Endothelial cell of umbilical vein (primary cell): ENCODE results near the gene CNGA4. TPM values are rescaled to one million over a fixed set of nuclear protein-coding genes. Genes with fewer than 3 reads are reported as not detected.

Experiments used
- BruUV-seq: library from RNA; stranded (reverse); fragments of 400-500 nt; replicated peaks from 2 replicates; lab custom pipeline; 2021; lab: Mats Ljungman, UMichigan
- CTCF ChIA-PET: fragments of 300-600, 350-600 bp; sonication (Branson Sonifier 250); formaldehyde crosslinking; loops from one replicate; lab custom pipeline; 2021; ENCODE audit warnings: antibody characterized with exemption, inconsistent platforms; lab: Charles Lee
- POLR2A ChIA-PET: fragments of 300-600, 350-600 bp; sonication (Branson Sonifier 250); formaldehyde crosslinking; loops from one replicate; lab custom pipeline; 2021; ENCODE audit warnings: antibody characterized with exemption, inconsistent platforms; lab: Charles Lee
- DNase-seq: peaks from one replicate; pipeline ENCODE4 v3.0.0-alpha.2; 2011; ENCODE audit warnings: low read depth, low spot score
- FAIRE-seq: peaks from 2 replicates; lab custom pipeline; 2011; peaks lifted over from hg19 to GRCh38; lab: Jason Lieb, UNC
- H2AFZ ChIP-seq: 2 replicates; pipeline ENCODE4 v1.6.0; 2012; ENCODE audit warnings: low read depth, low read length, control low read depth, inconsistent platforms
- H3K27ac ChIP-seq: 2 replicates; pipeline ENCODE4 v1.5.1; 2011; ENCODE audit warnings: low read depth, mild to moderate bottlenecking, control low read depth, low read length, moderate library complexity; ENCODE audit not compliant: insufficient read depth
- H3K27me3 ChIP-seq, 2 experiments: 2 replicates each; pipeline versions ENCODE4 v1.6.0 to v1.6.1; 2011; ENCODE audit warnings: low read length in 2 of 2, mixed read lengths in 1 of 2; ENCODE audit not compliant: control insufficient read depth in 2 of 2, insufficient read depth in 2 of 2
- H3K36me3 ChIP-seq, 2 experiments: 2 replicates in 1 of 2; 3 replicates in 1 of 2; pipeline ENCODE4 v1.5.1; 2011; ENCODE audit warnings: low read length in 2 of 2, mild to moderate bottlenecking in 1 of 2, moderate library complexity in 1 of 2; ENCODE audit not compliant: control insufficient read depth in 2 of 2, insufficient read depth in 2 of 2; ENCODE audit errors: extremely low read depth in 1 of 2
- H3K4me1 ChIP-seq: 3 replicates; pipeline ENCODE4 v1.5.1; 2011; ENCODE audit warnings: mild to moderate bottlenecking, low read length; ENCODE audit not compliant: control insufficient read depth, insufficient read depth; ENCODE audit errors: extremely low read depth
- H3K4me2 ChIP-seq: 2 replicates; pipeline ENCODE4 v1.6.1; 2011; ENCODE audit warnings: low read length, control low read depth, mixed read lengths; ENCODE audit not compliant: insufficient read depth
- H3K4me3 ChIP-seq, 3 experiments: fragments of 200-600 bp in 1 of 3; sonication (generic), shearing (Covaris generic) in 1 of 3; replicated peaks in 1 of 3; 2 replicates each; pipeline ENCODE4 v1.5.1; 2011 to 2016; ENCODE audit warnings: control low read depth in 3 of 3, low read length in 3 of 3, mild to moderate bottlenecking in 2 of 3, inconsistent platforms in 1 of 3, low read depth in 1 of 3, moderate library complexity in 1 of 3; ENCODE audit not compliant: insufficient read depth in 1 of 3
- H3K79me2 ChIP-seq: 2 replicates; pipeline ENCODE4 v1.6.0; 2012; ENCODE audit warnings: low read length, inconsistent platforms; ENCODE audit not compliant: control insufficient read depth, insufficient read depth
- H3K9ac ChIP-seq: replicated peaks from 2 replicates; pipeline ENCODE3; 2011; ENCODE audit warnings: low read length, control low read depth; ENCODE audit not compliant: insufficient read depth; ENCODE audit errors: extremely low read depth
- H3K9me1 ChIP-seq: replicated peaks from 3 replicates; pipeline ENCODE4 v1.6.0; 2011; ENCODE audit warnings: mild to moderate bottlenecking, low read length; ENCODE audit not compliant: control insufficient read depth, insufficient read depth; ENCODE audit errors: extremely low read depth
- H3K9me3 ChIP-seq: replicated peaks from 2 replicates; pipeline ENCODE4 v1.5.1; 2012; ENCODE audit warnings: low read length, inconsistent platforms; ENCODE audit not compliant: control insufficient read depth, insufficient read depth
- H4K20me1 ChIP-seq: replicated peaks from 2 replicates; pipeline ENCODE3; 2011; ENCODE audit warnings: mild to moderate bottlenecking, low read length; ENCODE audit not compliant: control insufficient read depth, insufficient read depth; ENCODE audit errors: extremely low read depth
- EZH2 ChIP-seq: IDR thresholded peaks from 2 replicates; pipeline ENCODE4 v1.6.1; 2012; ENCODE audit warnings: borderline replicate concordance, low read depth, mild to moderate bottlenecking, moderate library complexity, low read length, inconsistent platforms; ENCODE audit not compliant: severe bottlenecking
- FOS ChIP-seq: IDR thresholded peaks from 2 replicates; pipeline ENCODE4 v1.6.1; 2011; ENCODE audit warnings: mild to moderate bottlenecking, low read length, moderate library complexity, borderline replicate concordance; ENCODE audit not compliant: insufficient read depth
- GATA2 ChIP-seq: IDR thresholded peaks from 2 replicates; pipeline ENCODE4 v1.7.0; 2011; ENCODE audit warnings: low read depth, mild to moderate bottlenecking, moderate library complexity, mixed read lengths, low read length; ENCODE audit not compliant: insufficient read length, insufficient read depth
- JUN ChIP-seq: IDR thresholded peaks from 2 replicates; pipeline ENCODE4 v1.6.1; 2011; ENCODE audit warnings: borderline replicate concordance, low read depth; ENCODE audit not compliant: insufficient read length, insufficient read depth
- MYC ChIP-seq: IDR thresholded peaks from one replicate; pipeline ENCODE4 v1.6.1; 2011; ENCODE audit warnings: mild to moderate bottlenecking, low read depth, low read length
- POLR2A ChIP-seq: IDR thresholded peaks from 2 replicates; pipeline ENCODE4 v1.6.1; 2012; ENCODE audit warnings: low read depth, mild to moderate bottlenecking, control low read depth, low read length
- POLR2AphosphoS5 ChIP-seq: IDR thresholded peaks from 2 replicates; pipeline ENCODE4 v1.6.1; 2012; ENCODE audit warnings: low read depth, mild to moderate bottlenecking, control low read depth, low read length, moderate library complexity; ENCODE audit not compliant: insufficient read depth
- dilution Hi-C: fragments of 300-500 bp; cut with MboI; formaldehyde crosslinking; loops from one replicate; pipeline ENCODE4 v1.15.0; 2019; ENCODE audit warnings: low sequenced_read_pairs; ENCODE audit not compliant: extremely low pct_ligation_motif_present
- intact Hi-C: fragments of 100-400 bp; cut with micrococcal nuclease; formaldehyde crosslinking; loops from one replicate; pipeline ENCODE4 v1.10.0; 2022
- polyA plus RNA-seq, 4 experiments: library from polyadenylated mRNA; depleted of rRNA in 3 of 4; stranded (reverse) in 3 of 4; unstranded in 1 of 4; fragments of >200 nt; gene quantifications; 2 replicates each; pipeline versions ENCODE4 v1.2.1 to v1.2.3, GENCODE V29; 2011 to 2012; ENCODE audit warnings: missing spikeins in 1 of 4
- total RNA-seq: library from RNA; stranded (reverse); gene quantifications from 2 replicates; pipeline ENCODE4 v1.2.3, GENCODE V29; 2021
- TF ChIP-seq, protein P1 (sequence below), 2 donors: IDR thresholded peaks; 1 replicate in 1 of 2; 2 replicates in 1 of 2; pipeline ENCODE4 v1.5.1; 2011; ENCODE audit warnings: low read length in 2 of 2, mild to moderate bottlenecking in 2 of 2, moderate library complexity in 2 of 2, control low read depth in 1 of 2, inconsistent platforms in 1 of 2, low read depth in 1 of 2; ENCODE audit not compliant: insufficient read depth in 1 of 2; ENCODE audit errors: extremely low read depth in 1 of 2
- TF ChIP-seq, protein P2 (sequence below): IDR thresholded peaks from 2 replicates; pipeline ENCODE4 v1.6.1; 2011; ENCODE audit not compliant: insufficient read depth, insufficient read length

Gene CNGA4
- total and polyA plus RNA-seq, 2 donors (not counting 3 experiments of a cell fraction or from before 2014, with no cell fraction given): 0.11 TPM; not detected in 1

- CTCF ChIA-PET: interaction anchor here (1.1 to 4.1 kb wide), 2 partner anchors 11 to 112 kb away, joined by 3 to 15 read pairs; no protein-coding TSS in a partner anchor
- POLR2A ChIA-PET: no interaction called here
- Histone ChIP-seq H3K9me1 (no peaks in the 10 kb centered on the region), H3K4me3 (no peak overlapping the region), H3K4me2 (no peak overlapping the region), H3K79me2 (no peaks in the 10 kb centered on the region), H3K27me3 (peaks cover 14% of the 10 kb centered on the region in 2 experiments), H2AFZ (no peak overlapping the region), H3K9ac (no peak overlapping the region), H4K20me1 (no peaks in the 10 kb centered on the region), H3K27ac (no peak overlapping the region), H3K9me3 (no peaks in the 10 kb centered on the region), H3K4me1 (no peaks in the 10 kb centered on the region), H3K36me3 (no peaks in the 10 kb centered on the region)
- BruUV-seq: no TSS peak
- FAIRE-seq (no peak), DNase-seq (no peak)
- intact Hi-C loops (no loop called here), dilution Hi-C loops (no loop called here)
- TF ChIP-seq, protein P1, sequence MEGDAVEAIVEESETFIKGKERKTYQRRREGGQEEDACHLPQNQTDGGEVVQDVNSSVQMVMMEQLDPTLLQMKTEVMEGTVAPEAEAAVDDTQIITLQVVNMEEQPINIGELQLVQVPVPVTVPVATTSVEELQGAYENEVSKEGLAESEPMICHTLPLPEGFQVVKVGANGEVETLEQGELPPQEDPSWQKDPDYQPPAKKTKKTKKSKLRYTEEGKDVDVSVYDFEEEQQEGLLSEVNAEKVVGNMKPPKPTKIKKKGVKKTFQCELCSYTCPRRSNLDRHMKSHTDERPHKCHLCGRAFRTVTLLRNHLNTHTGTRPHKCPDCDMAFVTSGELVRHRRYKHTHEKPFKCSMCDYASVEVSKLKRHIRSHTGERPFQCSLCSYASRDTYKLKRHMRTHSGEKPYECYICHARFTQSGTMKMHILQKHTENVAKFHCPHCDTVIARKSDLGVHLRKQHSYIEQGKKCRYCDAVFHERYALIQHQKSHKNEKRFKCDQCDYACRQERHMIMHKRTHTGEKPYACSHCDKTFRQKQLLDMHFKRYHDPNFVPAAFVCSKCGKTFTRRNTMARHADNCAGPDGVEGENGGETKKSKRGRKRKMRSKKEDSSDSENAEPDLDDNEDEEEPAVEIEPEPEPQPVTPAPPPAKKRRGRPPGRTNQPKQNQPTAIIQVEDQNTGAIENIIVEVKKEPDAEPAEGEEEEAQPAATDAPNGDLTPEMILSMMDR (IDR thresholded peaks at IDR 0.05; ENCODE audit: extremely low read depth in 1 of 2, insufficient read depth in 1 of 2, low read depth in 1 of 2, low read length in 2 of 2): no peak
- TF ChIP-seq MYC (no peak), POLR2AphosphoS5 (no peak), POLR2A (no peak), FOS (no peak), JUN (no peak), GATA2 (no peak), EZH2 (no peak)
- TF ChIP-seq, protein P2, sequence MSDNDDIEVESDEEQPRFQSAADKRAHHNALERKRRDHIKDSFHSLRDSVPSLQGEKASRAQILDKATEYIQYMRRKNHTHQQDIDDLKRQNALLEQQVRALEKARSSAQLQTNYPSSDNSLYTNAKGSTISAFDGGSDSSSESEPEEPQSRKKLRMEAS: no peak
Observed at GRCh38 chr11:6240781-6241180, 1.9 kb downstream of the CNGA4 start.
